ENCODE measurements around the gene C1QTNF2.

GRCh38 chr5:160376416-160376815 is 6.0 kb upstream of the C1QTNF2 start:
- TF ChIP-seq CTCF (IDR thresholded peaks at IDR 0.05; ENCODE audit: control extremely low read depth in 1 of 3, insufficient read depth in 1 of 3, low read depth in 1 of 3, low read length in 3 of 3) = no peak
- no peak for TF ChIP-seq SUZ12 (IDR thresholded peaks at IDR 0.05; ENCODE audit: low read length)
- TF ChIP-seq RAD21 (IDR thresholded peaks at IDR 0.05 in 1 of 2, conservative IDR thresholded peaks at IDR 0.05 in 1 of 2; ENCODE audit: low read depth in 2 of 2, low read length in 2 of 2) = no peak
- no peak for TF ChIP-seq EP300 (IDR thresholded peaks at IDR 0.05; ENCODE audit: borderline replicate concordance in 1 of 2, low read depth in 2 of 2, low read length in 2 of 2)
- no peak for TF ChIP-seq CREB1 (IDR thresholded peaks at IDR 0.05)
- TF ChIP-seq TBP (IDR thresholded peaks at IDR 0.05; ENCODE audit: low read depth, low read length) = no peak
- no peak for TF ChIP-seq KDM4A (IDR thresholded peaks at IDR 0.05; ENCODE audit: low read depth, low read length, severe bottlenecking)
- TF ChIP-seq POLR2A (IDR thresholded peaks at IDR 0.05; ENCODE audit: control extremely low read depth in 1 of 2, low read depth in 2 of 2, low read length in 2 of 2) = no peak
- TF ChIP-seq USF2 (IDR thresholded peaks at IDR 0.05; ENCODE audit: low read length) = no peak
- TF ChIP-seq PHF8 (conservative IDR thresholded peaks at IDR 0.05; ENCODE audit: low read depth, low read length) = no peak
- TF ChIP-seq RXRA (IDR thresholded peaks at IDR 0.05; ENCODE audit: insufficient read depth, low read depth, low read length) = no peak
